SK-N-SH (cell line): ENCODE data around the gene LCN15. TPM values are rescaled to one million over a fixed set of nuclear protein-coding genes. Genes with fewer than 3 reads are reported as not detected.

Experiments
- polyA plus RNA-seq, 3 experiments: library from polyadenylated mRNA; depleted of rRNA; stranded (reverse); fragments of >200 nt; gene quantifications; 2 replicates each; pipeline ENCODE4 v1.2.3, GENCODE V29; 2012
- small RNA-seq, 7 experiments: library from RNA; depleted of rRNA; stranded (forward); fragments of <200 nt; gene quantifications; one replicate each; pipeline ENCODE3, GENCODE V24; 2012

LCN15 gene
- polyA plus RNA-seq, 1 of the 3 experiments (the other 2 are of a cell fraction): 0.08 TPM

Small RNA genes within 50 kb of the gene (small RNA-seq; reads per million reads assigned to genes)
- gene AL355987.2: 0 reads per million in 7 experiments
- gene ATP6V1G1P3: 0 reads per million in 7 experiments
- 0 to 0.26 (median 0) reads per million in 7 experiments for gene MIR6722

Other genes with a start within 250 kb of the LCN15 start
- gene NOTCH1, start 218.5 kb downstream of the LCN15 start, polyA plus RNA-seq (2012; rRNA removed): 2.6 and 6.6 TPM in 2 replicates
- gene EGFL7, start 101.6 kb downstream of the LCN15 start, polyA plus RNA-seq (2012; rRNA removed): 39.8 and 43.0 TPM in 2 replicates
- gene AGPAT2, start 77.1 kb downstream of the LCN15 start, polyA plus RNA-seq (2012; rRNA removed): 41.8 and 46.8 TPM in 2 replicates
- 24.5 and 27.1 TPM in 2 replicates for gene DIPK1B, start 51.9 kb downstream of the LCN15 start, polyA plus RNA-seq (2012; rRNA removed)
- gene LCN10, start 21.6 kb downstream of the LCN15 start, polyA plus RNA-seq (2012; rRNA removed): not detected in 2 replicates
- not detected in 2 replicates for gene LCN6, start 16.0 kb downstream of the LCN15 start, polyA plus RNA-seq (2012; rRNA removed)
- gene LCN8, start 6.3 kb downstream of the LCN15 start, polyA plus RNA-seq (2012; rRNA removed): not detected in 2 replicates
- gene TMEM141, start 26.8 kb upstream of the LCN15 start, polyA plus RNA-seq (2012; rRNA removed): 112 and 135 TPM in 2 replicates
- gene CCDC183, start 31.8 kb upstream of the LCN15 start, polyA plus RNA-seq (2012; rRNA removed): 5.3 and 6.8 TPM in 2 replicates
- gene RABL6, start 43.4 kb upstream of the LCN15 start, polyA plus RNA-seq (2012; rRNA removed): 40.0 and 43.6 TPM in 2 replicates
- gene AJM1, start 78.0 kb upstream of the LCN15 start, polyA plus RNA-seq (2012; rRNA removed): 2.4 and 2.6 TPM in 2 replicates
- gene PHPT1, start 84.9 kb upstream of the LCN15 start, polyA plus RNA-seq (2012; rRNA removed): 338 and 517 TPM in 2 replicates
- 4.2 and 5.0 TPM in 2 replicates for gene MAMDC4, start 87.8 kb upstream of the LCN15 start, polyA plus RNA-seq (2012; rRNA removed)
- 756 and 1,070 TPM in 2 replicates for gene EDF1, start 101.8 kb upstream of the LCN15 start, polyA plus RNA-seq (2012; rRNA removed)
- 13.3 and 15.4 TPM in 2 replicates for gene TRAF2, start 122.0 kb upstream of the LCN15 start, polyA plus RNA-seq (2012; rRNA removed)
- gene FBXW5, start 180.2 kb upstream of the LCN15 start, polyA plus RNA-seq (2012; rRNA removed): 78.9 and 85.5 TPM in 2 replicates
- 0.28 and 0.49 TPM in 2 replicates for gene C8G, start 180.7 kb upstream of the LCN15 start, polyA plus RNA-seq (2012; rRNA removed)
- 0.87 and 1.1 TPM in 2 replicates for gene LCN12, start 187.8 kb upstream of the LCN15 start, polyA plus RNA-seq (2012; rRNA removed)
- gene PTGDS, start 213.0 kb upstream of the LCN15 start, polyA plus RNA-seq (2012; rRNA removed): not detected in 2 replicates
- not detected in 2 replicates for gene LCNL1, start 218.5 kb upstream of the LCN15 start, polyA plus RNA-seq (2012; rRNA removed)
- gene PAXX, start 227.9 kb upstream of the LCN15 start, polyA plus RNA-seq (2012; rRNA removed): 37.8 and 52.9 TPM in 2 replicates
- gene CLIC3, start 232.1 kb upstream of the LCN15 start, polyA plus RNA-seq (2012; rRNA removed): 0.60 and 1.0 TPM in 2 replicates